Measurements from ENCODE around the gene PDGFD.

Gene PDGFD

DNA sequence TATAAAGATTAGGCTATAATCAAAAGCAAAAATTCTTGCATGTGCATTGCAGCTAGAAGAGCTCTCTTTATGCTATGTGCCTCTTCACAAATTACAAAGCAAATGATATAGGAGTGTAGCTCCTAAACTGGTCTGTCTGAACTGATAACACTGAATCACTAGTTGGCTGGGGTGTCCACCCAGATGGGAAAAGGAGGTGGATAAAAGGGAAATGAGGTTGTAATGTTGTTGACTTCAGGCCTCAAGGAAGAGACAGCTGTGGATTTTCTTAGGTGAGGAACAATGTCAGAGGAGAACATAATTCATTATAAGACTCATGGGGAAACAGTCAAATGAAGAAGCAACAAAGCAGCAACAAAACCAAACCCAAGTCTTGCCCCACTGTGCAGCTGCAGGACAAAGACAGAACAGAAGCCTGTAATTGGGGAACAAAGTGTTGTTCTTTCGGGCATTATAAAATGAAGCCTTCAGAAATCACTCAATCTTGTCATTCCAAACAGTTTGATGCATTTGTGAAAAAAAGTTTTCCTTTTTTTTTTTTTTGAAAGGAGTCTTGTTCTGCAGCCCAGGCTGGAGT lies 257.6 kb downstream of the PDGFD start:
- DNase-seq, result no peak

DNA sequence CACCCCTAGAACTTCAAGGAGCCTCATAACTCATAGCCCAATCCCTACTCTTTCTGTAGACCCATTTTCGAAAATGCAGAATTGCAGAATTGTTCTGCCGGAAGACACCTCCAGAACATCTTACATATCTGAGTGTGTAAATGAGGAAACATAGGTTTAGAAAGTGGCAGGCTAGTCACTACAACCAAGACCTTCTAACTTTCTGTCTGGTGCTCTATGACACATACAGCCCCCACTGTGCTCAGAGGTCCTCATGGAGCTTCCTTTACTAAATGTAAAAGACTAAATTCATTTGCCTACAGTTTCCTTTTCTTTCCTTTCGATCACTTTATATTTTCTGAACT lies 259.7 kb downstream of the PDGFD start:
- no peak for DNase-seq

DNA sequence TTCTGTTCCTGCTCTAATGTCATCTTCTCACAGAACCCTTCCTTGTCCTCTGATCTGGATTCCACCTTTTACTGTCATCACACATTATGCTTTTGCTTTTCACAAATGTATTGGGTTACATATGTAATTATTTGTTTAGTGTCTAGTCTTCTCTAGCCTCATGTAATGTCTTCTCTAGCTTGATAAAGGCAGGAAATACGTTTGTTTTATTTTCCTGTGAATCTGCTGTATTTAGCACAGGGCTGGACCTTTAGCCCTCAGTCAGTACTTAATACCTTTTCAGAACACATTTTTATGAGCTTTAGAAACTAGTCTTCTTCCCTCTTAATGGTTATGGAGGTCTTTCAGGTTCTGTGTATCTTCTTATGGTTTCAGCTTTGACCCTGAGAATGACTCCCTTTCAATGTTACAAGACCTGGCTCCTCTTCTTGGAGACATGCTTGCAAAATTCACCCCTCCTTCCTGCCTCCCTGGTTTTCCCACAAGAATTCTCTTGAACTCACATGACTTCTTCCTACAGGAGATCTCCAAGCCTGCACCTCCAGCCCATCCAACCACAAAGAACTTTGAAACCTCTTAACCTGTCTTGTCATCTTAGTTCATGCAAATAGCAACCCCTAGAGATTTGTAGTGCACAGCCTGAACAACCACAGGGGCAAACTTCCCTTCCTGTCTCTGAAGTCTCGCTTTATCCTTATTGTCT lies 260.2 kb downstream of the PDGFD start:
- DNase-seq, result no peak

DNA sequence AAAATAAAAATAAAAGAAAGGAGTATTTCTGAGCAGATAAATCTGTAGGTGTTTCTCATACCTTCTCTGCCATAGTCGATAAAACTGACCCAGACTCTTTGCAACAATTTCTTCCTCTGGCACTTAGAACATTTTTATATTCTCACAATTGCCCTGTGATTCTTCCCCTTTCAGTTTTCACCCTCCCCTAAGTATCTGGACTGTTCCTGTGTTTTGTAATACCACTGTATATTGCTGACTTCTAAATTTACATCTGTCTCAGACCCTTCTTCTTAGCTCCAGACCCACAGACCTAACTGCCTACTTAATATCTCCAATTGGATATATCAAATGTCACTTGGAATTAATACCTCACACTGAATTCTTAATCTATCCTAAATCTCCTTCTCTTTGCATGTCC lies 261.0 kb downstream of the PDGFD start:
- DNase-seq, result no peak

DNA sequence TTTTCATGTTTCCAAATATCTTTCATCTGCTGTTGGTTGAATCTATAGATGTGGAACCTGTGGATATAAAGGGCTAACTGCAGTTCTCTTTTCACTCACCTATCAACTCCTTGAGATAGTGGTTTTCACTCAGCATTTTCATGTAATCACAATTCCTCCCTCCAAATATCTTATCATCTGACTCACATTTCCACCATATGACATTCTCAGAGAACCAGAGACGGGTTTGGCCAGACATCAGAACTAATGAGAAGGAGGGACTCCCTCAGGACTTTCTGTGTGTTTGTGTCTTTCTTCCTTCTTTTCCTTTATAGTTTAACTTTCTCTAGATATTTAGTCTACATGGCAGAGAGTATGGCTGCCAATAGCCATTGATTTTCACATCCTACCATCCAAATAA lies 262.3 kb downstream of the PDGFD start:
- no peak for DNase-seq

DNA sequence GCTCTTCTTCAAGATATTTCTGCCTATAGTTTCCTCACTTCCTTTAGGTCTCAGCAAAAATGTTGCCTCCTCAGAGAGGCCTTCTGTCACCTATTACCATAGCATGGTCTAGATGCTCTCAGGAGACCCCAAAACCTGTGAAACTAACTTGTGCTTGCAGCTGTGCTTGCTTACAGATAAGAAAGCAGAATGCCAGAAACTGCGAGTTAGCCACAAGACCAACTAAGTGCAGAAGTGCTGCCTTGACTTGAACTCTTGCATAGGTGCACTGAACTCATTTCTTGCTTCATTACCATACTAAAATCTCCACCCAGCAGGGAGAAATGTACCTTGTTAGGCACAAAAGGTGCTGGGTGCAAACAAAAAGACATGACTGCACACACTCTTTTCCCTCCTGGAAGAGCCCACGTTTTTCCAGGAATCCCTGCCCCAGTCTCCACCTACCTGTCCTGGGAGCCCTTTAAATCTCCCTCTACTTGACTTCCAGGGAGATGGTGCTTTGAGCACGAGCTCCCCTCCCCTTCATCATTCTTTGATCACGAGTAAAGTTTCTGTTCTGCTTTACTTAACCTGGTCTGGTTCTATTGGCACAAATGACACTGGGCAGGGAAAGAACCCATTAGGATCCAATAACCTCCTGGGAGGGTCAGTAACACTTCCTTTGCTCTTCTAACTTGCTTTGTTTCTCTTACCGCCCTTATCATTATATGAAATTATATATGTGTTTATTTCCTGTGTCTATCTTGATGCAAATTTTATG lies 265.2 kb downstream of the PDGFD start:
- DNase-seq, result no peak

DNA sequence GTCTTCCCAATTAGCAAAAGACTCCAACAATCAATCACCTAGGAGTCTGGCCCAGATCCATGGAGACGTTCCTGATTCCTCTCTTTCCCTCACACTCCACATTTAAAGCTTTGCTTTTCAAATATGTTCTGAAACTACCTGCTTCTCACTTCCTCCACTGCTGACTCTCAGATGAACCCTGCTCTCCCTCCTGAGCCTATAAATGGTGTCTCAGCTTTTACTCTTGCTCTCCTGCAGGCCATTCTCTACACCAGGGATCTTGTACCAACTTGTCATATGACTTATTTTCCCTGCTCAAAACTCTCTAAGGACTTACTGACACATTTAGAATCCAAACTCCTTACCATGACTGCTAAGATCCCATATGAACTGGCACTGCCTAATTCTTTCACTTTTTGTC lies 265.9 kb downstream of the PDGFD start:
- no peak for DNase-seq

DNA sequence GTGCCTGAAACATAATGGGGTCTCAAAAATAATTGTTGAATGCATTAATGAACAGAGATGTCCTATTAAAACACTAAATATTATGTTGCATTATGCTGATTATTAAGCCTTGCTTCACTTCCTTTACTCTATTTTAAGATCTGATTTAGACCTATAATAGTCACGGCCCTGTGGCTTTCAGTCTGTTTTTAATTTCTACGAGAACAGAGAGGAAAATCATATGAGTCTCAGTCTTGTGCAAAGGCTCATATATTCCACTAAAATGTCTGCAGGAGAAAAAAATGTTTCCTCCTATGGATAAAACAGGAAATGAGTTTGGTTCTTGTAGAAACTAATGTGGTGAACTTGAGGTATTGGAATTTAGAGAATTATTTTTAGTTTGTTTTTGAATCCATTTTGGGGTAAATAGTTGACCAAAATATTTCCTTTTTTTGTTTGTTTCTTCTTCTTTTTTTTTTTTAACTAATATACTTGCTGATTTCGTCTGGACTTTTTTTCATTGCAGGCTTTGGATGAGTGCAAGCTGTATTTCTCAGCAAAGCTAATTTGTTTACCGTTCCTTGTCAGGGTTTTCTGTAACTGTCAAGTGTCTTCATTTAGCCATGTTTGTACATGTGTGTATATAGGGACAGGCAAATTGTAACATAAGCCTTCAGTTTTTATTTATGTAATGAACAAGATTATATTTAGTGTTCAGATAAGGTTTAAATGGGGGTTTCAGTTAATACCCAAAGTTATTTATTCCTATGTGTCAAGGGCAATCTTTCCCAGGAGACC lies 266.6 kb downstream of the PDGFD start:
- DNase-seq, result no peak

DNA sequence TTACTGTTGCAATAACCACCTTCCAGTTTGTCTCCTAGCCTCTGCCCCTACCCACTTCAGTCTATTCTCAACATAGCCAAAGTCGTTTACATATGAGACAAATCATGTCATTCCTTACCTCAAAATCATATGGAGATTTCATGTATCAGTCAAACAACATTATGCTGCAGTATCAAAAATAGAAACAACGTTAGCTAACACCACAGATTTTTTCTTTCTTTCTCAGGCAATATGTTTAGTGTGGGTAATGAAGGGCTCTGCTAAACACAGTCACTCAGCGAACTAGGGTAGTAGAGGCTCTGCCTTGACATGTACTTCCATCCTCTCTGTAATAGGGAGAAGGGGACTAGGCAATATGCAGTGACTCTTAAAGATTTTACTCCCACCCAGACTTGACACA lies 268.8 kb downstream of the PDGFD start:
- DNase-seq, result no peak

DNA sequence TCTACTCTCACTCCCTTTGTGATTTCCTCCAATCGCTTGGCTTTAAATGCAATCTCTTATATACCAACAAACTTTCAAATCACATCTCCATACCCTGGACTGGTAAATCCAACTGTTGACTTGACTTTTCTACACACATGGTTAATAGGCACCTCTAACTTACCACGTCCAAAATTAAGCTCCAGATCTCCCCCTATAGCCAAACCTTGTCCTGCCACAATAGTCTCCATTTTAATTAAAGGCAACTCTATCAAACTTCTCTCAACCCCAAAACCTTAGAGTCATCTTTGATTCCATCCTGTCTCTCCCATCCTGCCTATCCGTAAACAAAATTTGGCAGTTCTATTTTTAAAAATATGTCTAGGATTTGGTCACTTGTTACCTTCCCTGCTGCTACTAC lies 269.3 kb downstream of the PDGFD start:
- DNase-seq, result no peak

DNA sequence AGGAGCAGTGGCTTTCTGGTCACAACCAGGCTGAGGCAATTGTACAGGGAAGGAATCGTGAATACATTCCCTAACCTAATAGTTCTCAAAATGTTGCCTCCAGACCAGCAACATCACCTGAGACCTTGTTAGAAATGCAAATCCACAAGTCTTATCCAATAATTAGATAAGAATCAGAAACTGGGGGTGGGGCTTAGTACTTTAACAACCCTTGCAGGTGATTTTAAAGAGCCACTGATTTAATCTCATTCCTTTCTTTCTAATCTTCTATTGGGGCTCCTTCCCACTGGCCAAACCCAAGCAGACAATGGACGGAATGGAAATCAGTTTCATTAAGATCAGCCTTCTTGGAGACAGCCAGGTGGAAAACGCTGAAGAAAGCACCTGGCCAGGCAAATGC lies 269.9 kb downstream of the PDGFD start:
- DNase-seq, result no peak

DNA sequence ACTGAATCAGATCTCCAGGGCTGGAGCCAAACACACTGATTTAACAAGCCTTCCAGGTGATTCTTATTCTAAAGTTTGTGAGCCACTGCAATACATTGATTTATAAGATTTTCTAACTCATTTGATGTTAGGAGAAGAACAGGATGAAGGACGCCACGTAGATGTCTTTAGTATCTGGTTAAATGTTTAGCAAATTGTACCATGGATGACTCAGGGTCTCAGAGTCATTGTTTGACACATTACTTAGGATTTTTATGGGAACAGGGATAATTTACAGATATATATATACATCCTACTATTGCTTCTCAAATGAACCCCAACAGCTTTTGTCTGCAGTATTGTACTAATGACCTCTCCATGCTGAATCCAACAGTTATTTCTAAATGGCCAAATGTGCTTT lies 270.6 kb downstream of the PDGFD start:
- no peak for DNase-seq

DNA sequence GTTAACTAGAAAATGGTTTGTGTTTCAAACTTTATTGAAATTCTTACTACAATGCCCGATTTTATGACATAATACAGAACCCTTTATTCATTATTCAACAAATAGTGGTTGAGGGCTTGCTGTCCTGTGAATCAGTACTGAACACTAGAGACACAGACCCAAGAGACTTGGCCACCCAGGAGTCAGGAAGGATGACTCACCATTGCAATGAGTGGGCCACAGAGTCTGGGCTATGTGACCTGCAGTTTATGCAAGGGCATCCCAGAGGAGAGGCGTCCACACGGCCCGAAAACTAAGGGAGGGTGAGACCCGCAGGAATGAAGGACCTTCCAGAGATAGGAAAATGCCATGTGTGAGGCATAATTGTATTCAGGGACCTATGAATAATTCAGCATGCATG lies 271.3 kb downstream of the PDGFD start:
- DNase-seq, result no peak

DNA sequence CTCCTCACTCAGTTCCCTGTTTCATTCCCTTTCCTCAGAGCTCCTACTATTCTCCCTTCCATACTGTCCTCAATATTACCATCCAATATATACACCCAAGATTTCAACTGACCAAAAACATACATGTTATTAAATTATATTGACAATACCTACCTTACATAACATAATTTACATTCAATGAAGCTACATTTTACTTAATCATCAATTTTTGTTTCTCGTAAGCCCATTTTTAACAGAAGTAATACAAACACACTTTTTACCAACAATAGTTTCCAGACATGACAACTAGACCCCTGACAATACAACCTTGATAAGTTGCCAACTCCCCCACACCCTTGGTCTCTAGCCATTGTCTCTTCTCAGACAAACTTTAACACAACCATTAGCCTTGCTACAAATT lies 273.3 kb downstream of the PDGFD start:
- DNase-seq, result no peak

DNA sequence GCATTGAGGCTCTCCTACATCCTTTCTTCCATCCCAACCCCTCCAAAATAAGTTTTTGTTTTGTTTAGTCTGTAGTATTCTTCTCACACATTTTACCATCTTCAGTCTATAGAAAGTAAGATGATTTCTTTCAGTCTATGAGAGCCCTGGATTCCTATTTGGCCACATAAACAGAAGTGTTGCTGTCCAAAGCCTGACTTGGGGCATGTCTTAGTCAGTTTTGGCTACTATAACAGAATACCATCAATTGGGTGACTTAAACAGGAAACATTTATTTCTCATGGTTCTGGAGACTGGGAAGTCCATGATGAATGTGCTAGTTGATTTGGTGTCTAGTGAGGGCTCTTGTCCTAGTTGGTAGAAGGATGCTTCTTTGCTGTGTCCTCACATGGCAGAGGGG lies 274.3 kb downstream of the PDGFD start:
- DNase-seq, result no peak

DNA sequence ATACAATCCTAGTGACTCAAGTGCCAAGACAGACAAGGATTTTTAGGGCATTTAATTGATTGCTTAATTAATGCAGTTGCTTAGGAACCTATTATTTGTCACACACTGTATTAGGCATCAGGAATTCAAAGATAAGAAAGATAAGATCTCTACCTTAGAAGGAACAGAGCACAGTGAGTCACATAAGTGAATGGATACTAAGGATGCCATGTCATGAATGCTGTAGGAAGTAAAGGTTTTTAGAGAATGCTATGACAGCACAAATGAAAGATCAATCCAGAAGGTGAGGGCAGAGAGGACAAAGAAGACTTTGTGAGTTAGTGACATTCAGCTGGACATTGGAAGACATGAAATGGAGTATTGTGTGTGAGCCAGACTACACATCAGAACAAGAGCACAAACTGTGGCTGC lies 275.4 kb downstream of the PDGFD start:
- no peak for DNase-seq

DNA sequence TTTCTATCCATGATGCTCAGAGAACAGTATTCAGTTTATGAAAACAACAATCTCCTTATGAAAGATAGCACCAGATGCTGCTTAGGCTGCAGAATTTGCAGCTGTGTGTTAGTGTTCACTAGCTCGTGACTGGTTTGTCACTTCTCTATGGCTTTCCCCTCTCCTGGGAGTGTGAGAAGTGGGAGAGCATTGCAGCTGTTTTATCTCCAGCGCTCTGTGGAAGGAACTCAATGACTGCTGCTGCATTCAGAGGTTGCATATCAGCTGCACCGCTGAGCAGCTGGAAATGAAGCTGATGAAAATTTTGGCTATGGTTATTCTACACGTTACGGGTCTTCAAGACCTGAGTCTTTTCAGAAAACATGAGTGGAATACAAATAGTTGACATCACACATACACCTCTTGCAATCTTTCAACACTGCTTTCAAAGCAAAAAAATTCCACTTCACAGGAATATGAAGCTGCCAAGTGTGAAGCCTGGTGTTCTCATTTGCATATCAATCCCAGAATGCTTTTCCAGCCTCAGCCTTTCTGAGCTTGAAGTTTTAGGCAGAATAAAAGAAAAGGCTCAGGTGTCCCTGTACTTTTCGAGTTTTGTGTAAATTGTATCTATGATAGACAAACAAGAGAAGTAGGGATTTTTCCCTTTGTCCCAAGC lies 276.8 kb downstream of the PDGFD start:
- DNase-seq, result no peak

DNA sequence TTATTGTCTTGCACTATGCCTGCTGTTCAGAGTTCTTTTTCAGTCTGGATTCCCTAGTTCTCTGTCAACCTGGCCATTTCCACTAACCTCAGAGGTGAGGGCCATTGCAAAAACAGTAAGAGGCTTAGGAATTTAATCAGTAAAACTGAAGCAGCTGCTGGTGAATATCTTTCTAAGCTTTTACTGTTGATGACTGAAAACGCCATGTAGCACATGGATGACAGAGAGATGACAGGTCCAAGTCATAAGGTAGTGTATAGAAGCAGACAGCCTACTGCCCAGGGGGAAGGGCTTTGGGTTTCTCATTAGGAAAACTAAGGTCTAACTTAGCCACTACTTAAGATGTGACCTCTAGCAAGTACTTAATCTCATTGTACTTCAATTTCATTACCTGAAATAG lies 280.1 kb downstream of the PDGFD start:
- DNase-seq, result no peak

DNA sequence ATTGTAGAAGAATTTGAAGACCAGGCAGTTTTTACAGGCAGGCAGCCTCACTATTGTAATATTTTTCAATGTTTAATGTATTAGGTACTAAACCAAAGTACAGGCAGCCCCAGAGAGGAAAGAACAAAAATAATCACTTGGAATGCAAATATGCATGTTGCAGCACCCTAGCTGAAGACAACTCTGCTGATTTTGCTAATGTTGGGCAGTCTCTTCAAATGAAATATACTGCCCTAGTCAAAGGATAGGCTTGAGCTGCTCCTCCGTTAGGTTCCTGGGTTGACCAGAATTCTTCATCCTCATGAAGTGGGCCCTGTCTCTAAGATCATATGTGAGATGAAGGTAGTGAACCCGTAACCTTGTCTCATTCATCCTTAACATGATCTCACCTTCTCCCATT lies 280.7 kb downstream of the PDGFD start:
- DNase-seq, result no peak

DNA sequence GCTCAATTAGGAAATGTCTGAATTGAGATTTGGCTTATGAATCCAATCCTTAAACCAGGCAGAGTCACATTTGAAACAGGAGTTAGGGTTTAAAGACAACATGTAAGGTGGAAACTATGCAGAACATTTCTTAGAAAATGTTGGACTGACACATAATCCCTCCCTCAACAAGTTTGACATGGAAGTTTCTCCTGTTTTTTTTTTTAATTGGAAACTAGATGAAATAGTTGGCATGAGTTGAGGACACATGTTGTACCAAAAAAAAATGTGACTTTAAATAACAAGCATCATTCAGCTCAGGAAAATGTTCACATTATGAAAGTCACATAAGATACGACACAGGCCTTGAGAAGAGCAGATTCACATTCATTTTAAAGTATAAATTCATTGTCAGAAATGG lies 282.4 kb downstream of the PDGFD start:
- no peak for DNase-seq

DNA sequence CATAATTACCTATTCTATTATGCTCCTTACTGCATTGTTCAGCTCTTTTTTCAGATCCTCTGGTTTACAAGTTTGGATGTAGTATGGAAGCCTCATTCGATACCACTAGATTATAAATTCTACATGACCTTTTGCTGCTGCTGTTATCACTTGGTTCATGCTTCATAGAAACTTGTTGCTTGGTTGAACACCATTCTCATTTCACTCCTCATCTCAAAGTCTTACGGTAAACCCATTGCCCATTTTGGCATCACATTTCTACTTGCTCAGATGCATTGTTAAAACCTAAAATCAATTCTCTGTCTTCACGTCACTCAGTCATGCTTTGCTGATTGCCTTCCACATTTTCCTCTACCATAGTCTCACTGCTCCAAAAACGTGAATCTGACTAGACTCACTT lies 283.0 kb downstream of the PDGFD start:
- no peak for DNase-seq

DNA sequence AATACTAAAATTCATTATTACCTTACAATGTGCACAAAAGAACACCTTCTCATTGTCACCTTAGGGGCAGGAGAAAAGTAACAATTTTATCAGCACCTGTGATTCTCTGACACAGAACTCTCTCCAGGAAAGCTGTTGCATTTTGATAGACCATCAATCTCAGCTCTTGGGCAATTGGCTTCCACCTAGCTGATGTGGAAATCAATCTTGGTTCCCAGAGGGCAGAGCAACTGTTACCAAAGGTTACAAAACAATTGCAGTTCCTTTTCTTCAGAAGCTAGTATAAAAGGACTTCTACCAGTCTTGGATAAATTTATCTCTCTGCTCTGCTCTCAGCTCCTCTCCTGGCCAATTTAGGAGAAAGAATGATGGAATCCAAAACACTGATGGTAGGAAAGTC lies 285.3 kb downstream of the PDGFD start:
- no peak for DNase-seq

DNA sequence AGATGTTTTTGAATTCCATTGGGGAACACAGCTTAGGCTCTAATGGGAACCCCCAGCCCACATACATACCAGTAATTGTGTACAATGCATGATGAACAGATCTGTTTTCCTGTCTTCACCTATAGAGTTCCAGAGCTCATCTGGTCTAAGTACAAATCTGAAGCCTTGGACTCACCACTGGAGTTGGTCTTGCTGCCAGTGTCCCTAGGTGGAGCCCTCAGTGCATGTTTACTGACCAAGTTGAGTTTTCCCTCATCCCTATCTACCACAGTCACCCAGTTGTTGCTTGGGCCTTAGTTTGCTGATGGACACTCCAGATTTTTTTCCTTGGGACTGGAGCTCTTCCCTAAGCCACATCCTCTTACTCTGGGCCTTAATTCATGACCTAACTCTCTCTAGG lies 286.7 kb downstream of the PDGFD start:
- DNase-seq, result no peak
